CD8-positive, alpha-beta memory T cell (primary cell): Measurements from ENCODE around the gene HOXD8. TPM values are rescaled to one million over a fixed set of nuclear protein-coding genes. Genes with fewer than 3 reads are reported as not detected.

Source experiments
- CTCF ChIA-PET: fragments of 350-600 bp; sonication (Branson Sonifier 250); formaldehyde crosslinking; loops from one replicate; lab custom pipeline; 2021; ENCODE audit warnings: antibody characterized with exemption; lab: Charles Lee
- POLR2A ChIA-PET: fragments of 350-600 bp; sonication (Branson Sonifier 250); formaldehyde crosslinking; loops from one replicate; lab custom pipeline; 2021; ENCODE audit warnings: antibody characterized with exemption; lab: Charles Lee
- DNase-seq, 5 donors: peaks; one replicate each; pipeline versions ENCODE4 v3.0.0 to v3.0.0-alpha.2; 2020 to 2022; ENCODE audit warnings: mixed read lengths in 1 of 5
- H3K27ac ChIP-seq: one replicate; pipeline ENCODE4 v1.7.0; 2013; ENCODE audit warnings: low read depth, mild to moderate bottlenecking, low read length, moderate library complexity
- H3K27me3 ChIP-seq: 2 replicates; pipeline ENCODE4 v1.7.0; 2013; ENCODE audit warnings: low read length, mild to moderate bottlenecking; ENCODE audit not compliant: insufficient read depth, poor library complexity, severe bottlenecking
- H3K36me3 ChIP-seq: 2 replicates; pipeline ENCODE4 v1.7.0; 2013; ENCODE audit warnings: mild to moderate bottlenecking, low read length, moderate library complexity; ENCODE audit not compliant: insufficient read depth
- H3K4me1 ChIP-seq: 2 replicates; pipeline ENCODE4 v1.7.0; 2013; ENCODE audit warnings: mild to moderate bottlenecking, low read length, moderate library complexity; ENCODE audit not compliant: insufficient read depth
- H3K4me3 ChIP-seq: 2 replicates; pipeline ENCODE4 v1.7.0; 2013; ENCODE audit warnings: mild to moderate bottlenecking, low read length
- H3K9me3 ChIP-seq: 2 replicates; pipeline ENCODE4 v1.7.0; 2013; ENCODE audit warnings: mild to moderate bottlenecking, low read length
- H3K27ac Mint-ChIP-seq, 8 donors: one replicate each; pipeline ENCODE4 v1.8.0; 2020 to 2021; ENCODE audit warnings: mixed read lengths in 8 of 8, mild to moderate bottlenecking in 6 of 8, inconsistent platforms in 3 of 8, moderate library complexity in 3 of 8
- H3K27me3 Mint-ChIP-seq, 2 donors: one replicate each; pipeline ENCODE4 v1.8.0; 2020 to 2021; ENCODE audit warnings: mixed read lengths in 2 of 2, mild to moderate bottlenecking in 1 of 2, moderate library complexity in 1 of 2
- H3K36me3 Mint-ChIP-seq, 3 donors: one replicate each; pipeline ENCODE4 v1.8.0; 2020 to 2021; ENCODE audit warnings: mixed read lengths in 3 of 3, inconsistent platforms in 1 of 3, mild to moderate bottlenecking in 1 of 3
- H3K4me1 Mint-ChIP-seq, 3 donors: one replicate each; pipeline ENCODE4 v1.8.0; 2020 to 2021; ENCODE audit warnings: mixed read lengths in 3 of 3, inconsistent platforms in 1 of 3, mild to moderate bottlenecking in 1 of 3
- H3K4me3 Mint-ChIP-seq, 7 donors: one replicate each; pipeline ENCODE4 v1.8.0; 2020 to 2021; ENCODE audit warnings: mixed read lengths in 7 of 7, mild to moderate bottlenecking in 6 of 7, moderate library complexity in 4 of 7, inconsistent platforms in 2 of 7
- H3K9me3 Mint-ChIP-seq, 5 donors: one replicate each; pipeline ENCODE4 v1.8.0; 2020 to 2022; ENCODE audit warnings: mixed read lengths in 5 of 5, mild to moderate bottlenecking in 3 of 5, moderate library complexity in 2 of 5, inconsistent platforms in 1 of 5
- polyA plus RNA-seq: library from polyadenylated mRNA; unstranded; fragments of 300-500 nt; fragmentation: Illumina TruSeq; gene quantifications from one replicate; pipeline ENCODE4 v1.2.3, GENCODE V29; 2021
- total RNA-seq, 2 experiments: library from RNA; stranded (reverse); gene quantifications; one replicate each; pipeline ENCODE4 v1.2.3, GENCODE V29; 2021

Gene HOXD8
- total and polyA plus RNA-seq, 3 experiments from 2014 or later = not detected

DNA sequence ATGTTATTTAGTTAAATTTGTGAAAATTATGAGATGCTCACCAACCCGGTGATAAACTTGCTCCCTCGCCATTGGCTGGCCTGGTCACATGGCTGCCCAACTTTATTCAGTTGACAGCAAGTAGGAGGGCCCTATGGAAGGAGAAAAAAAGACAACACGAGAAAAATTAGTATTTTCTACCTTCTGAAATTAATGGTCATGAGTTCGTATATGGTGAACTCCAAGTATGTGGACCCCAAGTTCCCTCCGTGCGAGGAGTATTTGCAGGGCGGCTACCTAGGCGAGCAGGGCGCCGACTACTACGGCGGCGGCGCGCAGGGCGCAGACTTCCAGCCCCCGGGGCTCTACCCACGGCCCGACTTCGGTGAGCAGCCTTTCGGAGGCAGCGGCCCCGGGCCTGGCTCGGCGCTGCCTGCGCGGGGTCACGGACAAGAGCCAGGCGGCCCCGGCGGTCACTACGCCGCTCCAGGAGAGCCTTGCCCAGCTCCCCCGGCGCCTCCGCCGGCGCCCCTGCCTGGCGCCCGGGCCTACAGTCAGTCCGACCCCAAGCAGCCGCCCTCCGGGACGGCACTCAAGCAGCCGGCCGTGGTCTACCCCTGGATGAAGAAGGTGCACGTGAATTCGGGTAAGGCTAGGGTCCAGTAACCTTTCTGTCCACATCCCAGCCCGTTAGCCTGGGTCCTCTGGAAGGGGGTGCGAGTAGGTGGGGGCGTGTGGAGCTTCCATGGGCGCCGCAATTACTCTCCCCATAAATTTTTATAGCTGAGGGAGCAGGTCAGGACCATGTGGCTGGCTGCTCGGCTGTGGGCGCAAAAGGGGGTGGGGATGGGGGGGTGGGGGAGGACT is 22.2 kb downstream of the HOXD8 start, which contains the start of gene HOXD4:
TSS of gene HOXD4 (plus strand) at position 109 of the 846 bp plus-strand sequence. CDS start at position 193, 84 bp downstream.
- Histone ChIP-seq H3K36me3 (no peaks in the 10 kb centered on the region), H3K27ac (no peak within 1 kb of the TSS), H3K27me3 (peaks cover 69% of the 10 kb centered on the region), H3K4me3 (no peak within 1 kb of the TSS), H3K9me3 (no peaks in the 10 kb centered on the region), H3K4me1 (no peaks in the 10 kb centered on the region)
- peak within 1 kb of the TSS in 1 of 8 donors; percentile 24 for H3K27ac Mint-ChIP-seq
- H3K36me3 Mint-ChIP-seq = no peaks in the 10 kb centered on the region
- H3K9me3 Mint-ChIP-seq = peaks cover 0 to 5% (median 0%) of the 10 kb centered on the region in 5 donors
- H3K27me3 Mint-ChIP-seq = peaks cover 83 to 93% of the 10 kb centered on the region in 2 donors
- CTCF ChIA-PET = interaction anchor here (0.9 to 1.2 kb wide), 2 partner anchors 11 to 31 kb away, joined by 3 to 4 read pairs; no protein-coding TSS in a partner anchor
- H3K4me1 Mint-ChIP-seq = peaks cover 2 to 9% (median 6%) of the 10 kb centered on the region in 3 donors
- POLR2A ChIA-PET = interaction anchor here (0.5 kb wide), 1 partner anchor 12 kb away, joined by 4 read pairs; no protein-coding TSS in a partner anchor
- DNase-seq = no peak
- peak within 1 kb of the TSS in 2 of 7 donors; percentile 12 to 65 for H3K4me3 Mint-ChIP-seq

DNA sequence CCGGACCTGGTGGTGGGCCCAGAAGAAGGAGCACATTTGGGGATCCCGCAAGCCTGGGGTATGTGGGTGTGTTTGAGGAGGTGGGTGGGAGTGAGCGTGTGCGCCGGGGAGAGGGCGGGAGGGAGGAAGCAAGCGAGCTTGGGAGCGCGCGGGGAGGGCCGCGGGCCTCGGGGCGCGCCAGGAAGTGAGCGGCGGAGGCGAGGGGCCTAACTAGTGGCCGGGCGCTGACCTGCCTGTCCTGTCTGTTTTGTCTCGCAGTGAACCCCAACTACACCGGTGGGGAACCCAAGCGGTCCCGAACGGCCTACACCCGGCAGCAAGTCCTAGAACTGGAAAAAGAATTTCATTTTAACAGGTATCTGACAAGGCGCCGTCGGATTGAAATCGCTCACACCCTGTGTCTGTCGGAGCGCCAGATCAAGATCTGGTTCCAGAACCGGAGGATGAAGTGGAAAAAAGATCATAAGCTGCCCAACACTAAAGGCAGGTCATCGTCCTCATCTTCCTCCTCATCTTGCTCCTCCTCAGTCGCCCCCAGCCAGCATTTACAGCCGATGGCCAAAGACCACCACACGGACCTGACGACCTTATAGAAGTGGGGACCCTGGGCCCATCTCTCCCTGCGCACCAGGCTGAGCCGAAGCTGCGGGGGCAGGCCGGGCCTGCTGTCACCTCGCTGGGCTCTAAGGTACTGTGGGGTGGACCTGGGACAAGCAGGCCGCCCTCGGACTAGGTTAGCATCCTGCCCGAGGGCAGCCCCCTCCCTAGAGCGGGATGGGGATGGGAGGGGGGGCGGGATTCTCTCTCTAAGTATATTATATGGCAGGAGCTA is 23.1 kb downstream of the HOXD8 start:
- peaks cover 69% of the 10 kb centered on the region for H3K27me3 ChIP-seq
- Mint-ChIP-seq H3K4me1 (peaks cover 4 to 12% (median 10%) of the 10 kb centered on the region in 3 donors), H3K27me3 (peaks cover 79 to 90% of the 10 kb centered on the region in 2 donors), H3K4me3 (peak overlapping the region in 1 of 7 donors; percentile 32), H3K36me3 (no peaks in the 10 kb centered on the region), H3K9me3 (peaks cover 0 to 5% (median 0%) of the 10 kb centered on the region in 5 donors), H3K27ac (no peak overlapping the region)
- no peaks in the 10 kb centered on the region for H3K9me3 ChIP-seq
- no peak for DNase-seq
- no peak overlapping the region for H3K4me3 ChIP-seq
- ChIA-PET CTCF (no interaction called here), POLR2A (no interaction called here)
- H3K27ac ChIP-seq = no peak overlapping the region
- no peaks in the 10 kb centered on the region for H3K36me3 ChIP-seq
- peaks cover 5% of the 10 kb centered on the region for H3K4me1 ChIP-seq

DNA sequence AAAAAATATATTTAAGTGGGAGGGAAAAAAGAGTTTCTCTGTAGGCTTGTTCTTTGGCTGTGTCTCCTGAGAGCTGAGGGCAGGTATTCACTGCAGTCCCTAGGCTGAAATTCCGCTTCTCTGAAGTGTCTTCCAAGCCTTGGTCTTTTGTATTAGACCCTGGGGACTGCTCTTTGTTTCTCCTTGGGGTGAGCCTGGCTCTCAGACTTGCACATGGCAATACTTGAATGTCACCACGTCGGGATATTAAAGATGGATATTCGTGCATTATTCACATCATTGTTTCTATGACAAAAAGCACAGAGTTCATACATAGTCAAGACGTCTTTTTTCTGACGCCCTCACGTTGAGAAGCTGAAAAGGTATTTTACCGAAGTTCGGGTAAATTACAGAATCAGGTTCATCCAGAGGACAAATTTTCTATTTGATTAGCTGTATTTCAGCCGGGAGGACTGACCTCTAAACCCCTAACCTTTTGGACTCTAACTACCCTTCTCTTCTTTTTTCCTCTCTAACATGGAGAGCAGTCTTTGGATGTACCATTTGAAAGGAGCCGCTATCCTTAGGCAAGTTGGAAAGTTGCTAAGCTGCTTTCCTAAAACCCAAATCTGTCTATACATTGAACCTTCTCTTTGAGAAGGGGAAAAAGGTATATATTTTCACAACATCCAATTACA is 25.2 kb downstream of the HOXD8 start:
- H3K27me3 ChIP-seq = peaks cover 66% of the 10 kb centered on the region
- Mint-ChIP-seq H3K27me3 (peaks cover 77 to 86% of the 10 kb centered on the region in 2 donors), H3K4me3 (no peak overlapping the region), H3K27ac (no peak overlapping the region), H3K36me3 (no peaks in the 10 kb centered on the region), H3K4me1 (peaks cover 7 to 16% (median 16%) of the 10 kb centered on the region in 3 donors), H3K9me3 (peaks cover 0 to 3% (median 0%) of the 10 kb centered on the region in 5 donors)
- H3K27ac ChIP-seq = no peak overlapping the region
- POLR2A ChIA-PET = no interaction called here
- H3K9me3 ChIP-seq = no peaks in the 10 kb centered on the region
- H3K4me1 ChIP-seq = peaks cover 5% of the 10 kb centered on the region
- CTCF ChIA-PET = interaction anchor here (0.9 kb wide), 1 partner anchor 15 kb away, joined by 3 read pairs; no protein-coding TSS in a partner anchor
- H3K4me3 ChIP-seq = no peak overlapping the region
- no peaks in the 10 kb centered on the region for H3K36me3 ChIP-seq
- DNase-seq = no peak

DNA sequence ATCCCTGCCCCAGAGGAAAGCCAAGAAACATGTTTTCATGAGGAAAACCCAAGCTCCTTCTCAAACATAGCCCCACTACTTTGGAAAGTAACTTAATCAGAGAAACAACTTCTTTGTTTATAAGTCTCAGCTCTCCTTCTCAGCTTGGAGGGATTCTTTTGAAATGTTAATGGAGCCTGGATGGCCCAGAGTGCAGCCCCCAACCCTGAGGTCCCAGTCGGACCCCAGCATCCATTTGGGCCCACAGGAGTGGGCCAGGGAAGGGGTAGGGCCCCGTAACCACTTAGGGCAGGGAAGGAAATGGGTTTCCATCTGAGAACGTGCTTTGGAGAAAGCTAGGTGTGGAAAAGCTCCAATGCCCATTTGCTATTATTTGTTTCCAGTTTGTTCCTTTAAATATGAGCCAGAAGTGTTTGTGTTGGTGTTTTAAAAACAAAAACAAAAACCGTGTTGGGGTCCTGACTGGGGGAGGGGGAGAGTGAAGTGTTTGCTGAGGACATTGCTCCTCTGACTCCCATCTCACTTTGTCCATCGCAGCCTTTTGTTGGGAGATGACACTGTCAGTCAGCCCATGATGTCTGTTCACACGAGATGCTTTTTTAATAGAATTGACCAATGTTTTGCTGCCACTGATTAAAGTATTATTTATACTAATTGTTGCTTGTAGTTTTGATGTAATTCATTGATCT is 26.0 kb downstream of the HOXD8 start:
- POLR2A ChIA-PET = no interaction called here
- no peaks in the 10 kb centered on the region for H3K9me3 ChIP-seq
- no peaks in the 10 kb centered on the region for H3K36me3 Mint-ChIP-seq

DNA sequence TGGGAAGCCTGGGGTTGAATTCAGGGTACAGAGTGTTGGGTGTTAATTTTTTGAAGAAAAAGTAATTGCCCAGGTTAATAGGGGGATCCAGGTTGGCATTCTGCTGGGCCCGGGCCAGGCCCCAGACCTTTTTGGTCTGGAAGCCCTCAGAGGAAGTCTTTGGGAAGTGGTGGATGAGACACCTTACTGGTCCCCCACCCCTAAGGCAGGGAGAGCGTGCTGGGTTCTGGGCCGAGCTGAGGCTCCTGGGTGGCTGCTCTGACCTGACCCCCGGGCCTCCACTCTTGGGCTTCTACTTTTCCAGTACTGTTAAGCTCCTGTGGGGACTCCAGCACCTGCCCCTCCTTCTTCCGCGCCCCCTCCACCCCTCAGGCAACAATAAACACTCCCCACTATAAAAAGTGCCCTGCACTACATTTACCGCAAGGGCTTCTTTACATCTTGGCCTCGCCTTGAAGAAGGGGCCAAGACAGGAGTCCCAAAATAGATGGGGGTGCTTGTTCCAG is 26.8 kb downstream of the HOXD8 start:
- H3K27ac Mint-ChIP-seq = peak overlapping the region in 1 of 8 donors; percentile 62
- DNase-seq = no peak
- no peaks in the 10 kb centered on the region for H3K36me3 Mint-ChIP-seq
- H3K4me3 Mint-ChIP-seq = peak overlapping the region in 2 of 7 donors; percentile 44 to 47
- POLR2A ChIA-PET = no interaction called here
- Histone ChIP-seq H3K4me3 (no peak overlapping the region), H3K4me1 (peaks cover 5% of the 10 kb centered on the region), H3K27ac (no peak overlapping the region), H3K27me3 (peaks cover 66% of the 10 kb centered on the region), H3K36me3 (no peaks in the 10 kb centered on the region), H3K9me3 (no peaks in the 10 kb centered on the region)
- H3K4me1 Mint-ChIP-seq = peaks cover 7 to 15% (median 10%) of the 10 kb centered on the region in 3 donors
- CTCF ChIA-PET = interaction anchor here (1.3 kb wide), 1 partner anchor 29 kb away, joined by 3 read pairs; no protein-coding TSS in a partner anchor
- peaks cover 72 to 82% of the 10 kb centered on the region in 2 donors for H3K27me3 Mint-ChIP-seq
- peaks cover 0 to 6% (median 0%) of the 10 kb centered on the region in 5 donors for H3K9me3 Mint-ChIP-seq

More for the DNA sequence above, 26.0 kb downstream of the HOXD8 start:
- H3K27ac Mint-ChIP-seq = no peak overlapping the region
- Histone ChIP-seq H3K27me3 (peaks cover 66% of the 10 kb centered on the region), H3K27ac (no peak overlapping the region), H3K36me3 (no peaks in the 10 kb centered on the region), H3K4me1 (peaks cover 5% of the 10 kb centered on the region), H3K4me3 (no peak overlapping the region)
- H3K27me3 Mint-ChIP-seq = peaks cover 73 to 82% of the 10 kb centered on the region in 2 donors
- DNase-seq = no peak
- H3K4me1 Mint-ChIP-seq = peaks cover 5 to 15% (median 10%) of the 10 kb centered on the region in 3 donors
- peaks cover 0 to 3% (median 0%) of the 10 kb centered on the region in 5 donors for H3K9me3 Mint-ChIP-seq
- CTCF ChIA-PET = interaction anchor here (0.9 to 1.3 kb wide), 2 partner anchors 16 to 29 kb away, joined by 3 read pairs; no protein-coding TSS in a partner anchor
- no peak overlapping the region for H3K4me3 Mint-ChIP-seq

DNA sequence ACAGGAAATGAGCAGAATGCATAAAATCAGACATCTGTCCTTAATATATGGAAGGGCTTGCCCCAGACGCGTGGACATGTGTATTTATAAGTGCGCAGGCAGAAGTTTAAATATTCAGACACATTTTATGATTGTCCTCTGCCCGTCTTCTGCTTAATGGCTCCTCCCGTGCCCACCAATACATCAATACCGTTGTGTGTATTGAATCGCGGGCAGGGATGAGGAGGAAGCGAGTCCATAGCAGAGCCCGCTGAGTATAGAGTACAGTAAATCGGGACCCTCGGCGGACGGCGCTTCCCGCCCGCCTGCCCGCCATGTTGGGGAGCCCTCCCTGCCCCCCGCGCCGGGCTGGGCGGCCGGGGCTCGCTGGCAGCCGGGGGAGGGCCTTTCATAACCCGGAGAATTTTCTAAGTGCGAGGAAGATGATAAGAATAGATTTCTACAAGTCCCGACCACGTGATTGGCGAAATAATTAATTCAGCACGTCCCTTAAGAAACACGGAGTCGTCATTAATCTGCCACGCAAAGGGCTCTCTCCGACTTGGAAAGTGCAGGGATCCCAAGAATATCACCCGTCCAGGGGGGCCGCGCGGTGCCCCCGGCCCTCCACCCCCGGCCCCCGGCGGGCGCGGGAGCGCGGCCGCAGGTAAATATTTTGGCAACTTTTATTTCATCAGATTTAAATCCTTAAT is 27.4 kb downstream of the HOXD8 start, which contains the start of gene HOXD3:
TSS of gene HOXD3 (plus strand) at position 501 of the 692 bp plus-strand sequence. CDS start 11,808 bp downstream, outside the sequence.
- Mint-ChIP-seq H3K4me3 (peak within 1 kb of the TSS in 3 of 7 donors; percentile 44 to 54 (median 47)), H3K36me3 (no peaks in the 10 kb centered on the region)
- CTCF ChIA-PET = interaction anchor here (1.3 kb wide), 1 partner anchor 30 kb away, joined by 3 read pairs; no protein-coding TSS in a partner anchor

More for the DNA sequence above, 27.4 kb downstream of the HOXD8 start, which contains the start of gene HOXD3:
- peaks cover 75 to 86% of the 10 kb centered on the region in 2 donors for H3K27me3 Mint-ChIP-seq
- DNase-seq = no peak
- peaks cover 7 to 15% (median 10%) of the 10 kb centered on the region in 3 donors for H3K4me1 Mint-ChIP-seq
- Histone ChIP-seq H3K9me3 (no peaks in the 10 kb centered on the region), H3K4me3 (no peak within 1 kb of the TSS), H3K27ac (no peak within 1 kb of the TSS), H3K36me3 (no peaks in the 10 kb centered on the region), H3K4me1 (peaks cover 5% of the 10 kb centered on the region), H3K27me3 (peaks cover 65% of the 10 kb centered on the region)
- peak within 1 kb of the TSS in 1 of 8 donors; percentile 62 for H3K27ac Mint-ChIP-seq
- H3K9me3 Mint-ChIP-seq = peaks cover 0 to 6% (median 0%) of the 10 kb centered on the region in 5 donors
- POLR2A ChIA-PET = no interaction called here
